Prostate gland (tissue), 2 donors: Measurements from ENCODE around the gene MEST.

Experiments
- POLR2A ChIP-seq: fragments of 450-650 bp; IDR thresholded peaks from one replicate; pipeline ENCODE4 v1.6.1; 2016; ENCODE audit warnings: antibody characterized with exemption, mild to moderate bottlenecking
- TF ChIP-seq, protein P1 (sequence below), 4 experiments: fragments of 200-600 bp in 2 of 4; fragments of 450-650 bp in 2 of 4; sonication (generic) in 2 of 4; IDR thresholded peaks; 1 replicate in 3 of 4; 2 replicates in 1 of 4; pipeline ENCODE4 v1.5.1; 2016 to 2019; ENCODE audit warnings: antibody characterized with exemption in 4 of 4, mild to moderate bottlenecking in 2 of 4, moderate library complexity in 2 of 4

DNA sequence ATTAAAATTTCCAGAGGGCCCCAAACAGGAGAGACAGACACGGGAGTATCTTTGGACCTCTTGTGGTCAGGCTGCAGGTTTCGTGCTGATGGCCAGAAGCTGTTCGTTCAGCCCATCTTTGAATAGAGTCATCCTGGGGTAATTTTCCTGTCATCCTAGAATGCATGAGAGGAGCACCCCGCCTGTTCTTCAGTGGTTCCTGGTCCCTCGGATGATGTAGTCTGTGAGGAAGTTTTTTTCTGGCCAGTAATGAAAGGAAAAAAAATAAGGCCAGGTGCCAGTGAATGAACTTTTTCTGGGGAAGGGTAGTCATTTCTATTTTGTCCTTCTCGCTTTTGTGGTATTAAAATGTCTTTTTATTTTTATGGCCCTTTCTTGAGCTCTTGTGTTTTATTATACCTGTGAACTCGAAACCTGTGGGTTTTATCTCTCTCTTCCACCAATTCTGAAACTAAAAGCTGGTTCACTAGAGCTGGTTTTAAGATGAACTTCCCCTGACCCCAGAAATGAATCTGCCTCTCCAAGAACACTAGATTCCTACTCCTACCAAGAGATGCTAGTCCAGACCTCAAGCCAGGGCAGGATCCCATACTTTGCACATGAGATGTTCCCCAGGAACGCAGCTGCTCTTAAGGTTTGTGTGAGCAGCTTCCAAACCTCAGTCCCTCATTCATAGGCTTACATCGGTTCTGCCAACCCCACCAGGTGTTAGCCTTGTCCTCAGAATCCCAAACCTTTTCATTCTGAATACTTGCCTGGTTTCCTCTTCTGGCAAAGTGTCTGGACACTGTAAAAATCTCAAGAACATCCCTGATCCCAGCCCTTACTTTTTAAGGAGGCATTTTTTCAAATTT lies 15.4 kb upstream of the MEST start:
- TF ChIP-seq, protein P1, sequence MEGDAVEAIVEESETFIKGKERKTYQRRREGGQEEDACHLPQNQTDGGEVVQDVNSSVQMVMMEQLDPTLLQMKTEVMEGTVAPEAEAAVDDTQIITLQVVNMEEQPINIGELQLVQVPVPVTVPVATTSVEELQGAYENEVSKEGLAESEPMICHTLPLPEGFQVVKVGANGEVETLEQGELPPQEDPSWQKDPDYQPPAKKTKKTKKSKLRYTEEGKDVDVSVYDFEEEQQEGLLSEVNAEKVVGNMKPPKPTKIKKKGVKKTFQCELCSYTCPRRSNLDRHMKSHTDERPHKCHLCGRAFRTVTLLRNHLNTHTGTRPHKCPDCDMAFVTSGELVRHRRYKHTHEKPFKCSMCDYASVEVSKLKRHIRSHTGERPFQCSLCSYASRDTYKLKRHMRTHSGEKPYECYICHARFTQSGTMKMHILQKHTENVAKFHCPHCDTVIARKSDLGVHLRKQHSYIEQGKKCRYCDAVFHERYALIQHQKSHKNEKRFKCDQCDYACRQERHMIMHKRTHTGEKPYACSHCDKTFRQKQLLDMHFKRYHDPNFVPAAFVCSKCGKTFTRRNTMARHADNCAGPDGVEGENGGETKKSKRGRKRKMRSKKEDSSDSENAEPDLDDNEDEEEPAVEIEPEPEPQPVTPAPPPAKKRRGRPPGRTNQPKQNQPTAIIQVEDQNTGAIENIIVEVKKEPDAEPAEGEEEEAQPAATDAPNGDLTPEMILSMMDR (IDR thresholded peaks at IDR 0.05): no peak
- no peak for TF ChIP-seq POLR2A
